K562 (cell line): ENCODE data around the gene EML3. TPM values are rescaled to one million over a fixed set of nuclear protein-coding genes. Genes with fewer than 3 reads are reported as not detected.
A peak's percentile ranks its signal among the peaks of the same experiment; 100 is the strongest.

Source experiments
- AFF4 ChIP-seq: sonication (generic); formaldehyde crosslinking; IDR thresholded peaks from 2 replicates; pipeline ENCODE4 v1.8.0; 2023; ENCODE audit warnings: mild to moderate bottlenecking, missing genetic modification reagents
- CSDE1 ChIP-seq, 2 experiments: fragments of 450-650 bp; IDR thresholded peaks; 2 replicates each; pipeline ENCODE4 v1.6.1; 2016; ENCODE audit warnings: mild to moderate bottlenecking in 1 of 2
- IRF2 ChIP-seq: sonication (generic); formaldehyde crosslinking; IDR thresholded peaks from 2 replicates; pipeline ENCODE4 v1.8.1; 2022; ENCODE audit warnings: mild to moderate bottlenecking, missing genetic modification reagents
- MAFF ChIP-seq: IDR thresholded peaks from 2 replicates; pipeline ENCODE4 v1.6.1; 2012; ENCODE audit warnings: low read length, improper control_type of control experiment
- MIER1 ChIP-seq: fragments of 450-650 bp; IDR thresholded peaks from 2 replicates; pipeline ENCODE4 v1.6.1; 2016; ENCODE audit warnings: antibody characterized with exemption, mild to moderate bottlenecking, low read depth
- OTX1 ChIP-seq: fragments of 450-650 bp; formaldehyde crosslinking; IDR thresholded peaks from 2 replicates; pipeline ENCODE4 v1.4.0; 2022; ENCODE audit warnings: mild to moderate bottlenecking
- POLR2AphosphoS5 ChIP-seq: IDR thresholded peaks from 2 replicates; pipeline ENCODE4 v1.6.1; 2011; ENCODE audit warnings: mild to moderate bottlenecking, low read depth, low read length, moderate library complexity; ENCODE audit not compliant: control insufficient read depth, insufficient read depth
- POLR3A ChIP-seq: IDR thresholded peaks from 2 replicates; pipeline ENCODE4 v1.6.1; 2011; ENCODE audit warnings: borderline replicate concordance, mild to moderate bottlenecking, moderate library complexity; ENCODE audit not compliant: insufficient read length, insufficient read depth; ENCODE audit errors: extremely low read depth
- RAD21 ChIP-seq, 2 experiments: fragments of 250-450 bp in 1 of 2; fragments of 450-650 bp in 1 of 2; sonication (Bioruptor Pico) in 1 of 2; formaldehyde crosslinking in 1 of 2; IDR thresholded peaks in 1 of 2; conservative IDR thresholded peaks in 1 of 2; 2 replicates each; pipeline versions ENCODE4 v1.4.0 to v1.8.0; 2020 to 2022; ENCODE audit warnings: mild to moderate bottlenecking in 2 of 2, moderate library complexity in 1 of 2
- RHOXF2B ChIP-seq: fragments of 250-450 bp; sonication (Bioruptor Pico); conservative IDR thresholded peaks from 2 replicates; pipeline ENCODE4 v1.5.1; 2021
- TAF7 ChIP-seq: fragments of 450-650 bp; IDR thresholded peaks from 2 replicates; pipeline ENCODE4 v1.6.1; 2016; ENCODE audit warnings: missing genetic modification characterization, missing compliant biosample characterization
- ZNF174 ChIP-seq: fragments of 250-450 bp; sonication (Bioruptor Pico); IDR thresholded peaks from 2 replicates; pipeline ENCODE4 v1.4.0; 2020; ENCODE audit warnings: mild to moderate bottlenecking
- ZNF212 ChIP-seq: fragments of 450-650 bp; formaldehyde crosslinking; IDR thresholded peaks from 2 replicates; pipeline ENCODE4 v1.4.0; 2020; ENCODE audit warnings: mild to moderate bottlenecking
- ZNF398 ChIP-seq: fragments of 250-450 bp; sonication (Bioruptor Pico); IDR thresholded peaks from 2 replicates; pipeline ENCODE4 v1.8.0; 2021; ENCODE audit warnings: moderate library complexity, mild to moderate bottlenecking, inconsistent platforms
- polyA plus RNA-seq, 8 experiments: library from polyadenylated mRNA; depleted of rRNA in 4 of 8; stranded (reverse) in 5 of 8; unstranded in 3 of 8; fragments of >200 nt; fragmentation: Nextera tagmentation in 2 of 8; fragmentation: Illumina TruSeq in 1 of 8; extraction: Ambion mirVana in 2 of 8; extraction: Trizol in 1 of 8; gene quantifications; 2 replicates each; pipeline versions ENCODE4 v1.2.1 to v1.2.3, GENCODE V29; 2011 to 2014; ENCODE audit warnings: inconsistent platforms in 1 of 8, missing spikeins in 1 of 8
- total RNA-seq, 7 experiments: library from RNA; depleted of rRNA in 6 of 7; stranded (reverse); fragments of >200 nt in 6 of 7; fragmentation: Illumina TruSeq in 2 of 7; extraction: Trizol in 2 of 7; gene quantifications; 2 replicates each; pipeline versions ENCODE4 v1.2.1 to v1.2.3, GENCODE V29; 2011 to 2021; ENCODE audit warnings: low replicate concordance in 1 of 7
- TF ChIP-seq, protein P1 (sequence below): fragments of 250-450 bp; sonication (Bioruptor Pico); IDR thresholded peaks from 2 replicates; pipeline ENCODE4 v1.9.0; 2021; ENCODE audit warnings: mild to moderate bottlenecking, inconsistent platforms
- TF ChIP-seq, protein P2 (sequence below): fragments of 450-650 bp; formaldehyde crosslinking; IDR thresholded peaks from 2 replicates; pipeline ENCODE4 v1.4.0; 2020; ENCODE audit warnings: mild to moderate bottlenecking

Gene EML3
- total and polyA plus RNA-seq, 9 of the 15 experiments (the other 6 are each of a cell fraction or from before 2014, with no cell fraction given) = 0.32 to 90.5 (median 26.4) TPM

DNA sequence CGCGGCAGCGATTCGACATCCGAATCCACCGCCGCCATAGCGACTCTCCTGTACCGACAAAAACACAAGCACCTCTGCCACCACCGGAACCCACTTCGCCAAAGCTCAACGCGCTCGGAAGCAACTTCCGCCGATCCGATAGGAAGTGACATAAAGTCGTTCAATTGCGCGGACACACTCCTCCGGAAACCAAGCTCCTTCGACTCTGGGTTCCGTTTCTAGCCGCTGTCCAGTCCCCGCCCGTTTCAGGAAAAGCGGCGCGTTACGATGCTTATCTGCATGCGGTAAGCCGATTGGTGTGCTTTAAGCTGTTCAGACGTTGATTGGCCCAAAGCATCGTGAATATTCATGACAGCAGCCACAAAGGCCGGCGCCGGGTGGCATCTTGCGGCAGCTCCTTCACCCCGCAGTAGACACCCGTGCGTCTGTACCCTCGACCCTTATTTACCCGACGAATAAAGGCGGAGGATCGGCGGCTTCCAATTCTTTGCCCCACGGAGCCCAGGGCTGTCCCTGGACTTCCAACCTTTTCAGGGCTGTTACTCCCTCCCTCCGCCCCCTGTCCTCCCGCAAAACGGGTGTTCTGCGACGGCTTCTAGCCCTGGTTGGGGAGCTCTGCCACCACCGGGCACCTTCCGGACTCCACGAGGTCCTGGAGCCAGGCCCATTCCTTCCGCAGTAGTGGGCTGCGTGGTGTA, 21.0 kb downstream of the EML3 start, which contains the start of gene TUT1 (continued):
- TF ChIP-seq RAD21 (CRISPR knock-in tag; conservative IDR thresholded peaks at IDR 0.05 in 1 of 2, IDR thresholded peaks at IDR 0.05 in 1 of 2) = peak in 1 of 2 experiments; percentile 2; a peak in 1 of 4 replicates
- no peak for TF ChIP-seq IRF2 (CRISPR knock-in tag)
- no peak for TF ChIP-seq ZNF174 (CRISPR knock-in tag)
- TF ChIP-seq ZNF212 (CRISPR knock-in tag) = no peak
- TF ChIP-seq TAF7 (tag) = peak; percentile 63; the same call in 1 of the 2 replicates
- TF ChIP-seq AFF4 (CRISPR knock-in tag) = no peak; the same call in 1 of the 2 replicates
- no peak for TF ChIP-seq MIER1
- TF ChIP-seq, protein P1, sequence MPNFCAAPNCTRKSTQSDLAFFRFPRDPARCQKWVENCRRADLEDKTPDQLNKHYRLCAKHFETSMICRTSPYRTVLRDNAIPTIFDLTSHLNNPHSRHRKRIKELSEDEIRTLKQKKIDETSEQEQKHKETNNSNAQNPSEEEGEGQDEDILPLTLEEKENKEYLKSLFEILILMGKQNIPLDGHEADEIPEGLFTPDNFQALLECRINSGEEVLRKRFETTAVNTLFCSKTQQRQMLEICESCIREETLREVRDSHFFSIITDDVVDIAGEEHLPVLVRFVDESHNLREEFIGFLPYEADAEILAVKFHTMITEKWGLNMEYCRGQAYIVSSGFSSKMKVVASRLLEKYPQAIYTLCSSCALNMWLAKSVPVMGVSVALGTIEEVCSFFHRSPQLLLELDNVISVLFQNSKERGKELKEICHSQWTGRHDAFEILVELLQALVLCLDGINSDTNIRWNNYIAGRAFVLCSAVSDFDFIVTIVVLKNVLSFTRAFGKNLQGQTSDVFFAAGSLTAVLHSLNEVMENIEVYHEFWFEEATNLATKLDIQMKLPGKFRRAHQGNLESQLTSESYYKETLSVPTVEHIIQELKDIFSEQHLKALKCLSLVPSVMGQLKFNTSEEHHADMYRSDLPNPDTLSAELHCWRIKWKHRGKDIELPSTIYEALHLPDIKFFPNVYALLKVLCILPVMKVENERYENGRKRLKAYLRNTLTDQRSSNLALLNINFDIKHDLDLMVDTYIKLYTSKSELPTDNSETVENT (CRISPR knock-in tag) = peak; percentile 70; the same call in 1 of the 2 replicates
- peak; percentile 19; the same call in 1 of the 2 replicates for TF ChIP-seq OTX1 (CRISPR knock-in tag)
- TF ChIP-seq RHOXF2B (CRISPR knock-in tag) = no peak
- TF ChIP-seq, protein P2, sequence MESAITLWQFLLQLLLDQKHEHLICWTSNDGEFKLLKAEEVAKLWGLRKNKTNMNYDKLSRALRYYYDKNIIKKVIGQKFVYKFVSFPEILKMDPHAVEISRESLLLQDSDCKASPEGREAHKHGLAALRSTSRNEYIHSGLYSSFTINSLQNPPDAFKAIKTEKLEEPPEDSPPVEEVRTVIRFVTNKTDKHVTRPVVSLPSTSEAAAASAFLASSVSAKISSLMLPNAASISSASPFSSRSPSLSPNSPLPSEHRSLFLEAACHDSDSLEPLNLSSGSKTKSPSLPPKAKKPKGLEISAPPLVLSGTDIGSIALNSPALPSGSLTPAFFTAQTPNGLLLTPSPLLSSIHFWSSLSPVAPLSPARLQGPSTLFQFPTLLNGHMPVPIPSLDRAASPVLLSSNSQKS = no peak
- TF ChIP-seq POLR3A = no peak
- no peak for TF ChIP-seq CSDE1 (IDR thresholded peaks at IDR 0.05)
- TF ChIP-seq ZNF398 (CRISPR knock-in tag) = no peak
- peak; percentile 90 for TF ChIP-seq POLR2AphosphoS5
- no peak for TF ChIP-seq MAFF
